K562 (cell line): Measurements from ENCODE around the gene PLA2R1. TPM values are rescaled to one million over a fixed set of nuclear protein-coding genes. Genes with fewer than 3 reads are reported as not detected.

Experiments used
- ATAC-seq: fragments of 200-7000 bp; cut with Tn5 transposase; 3 replicates; pipeline ENCODE4 v1.9.1; 2020; ENCODE audit warnings: moderate library complexity
- BruUV-seq: library from RNA; stranded (reverse); fragments of 400-500 nt; replicated peaks from 2 replicates; lab custom pipeline; 2021; lab: Mats Ljungman, UMichigan
- CTCF ChIA-PET: fragments of 300-600 bp; formaldehyde crosslinking; extraction: SDS; loops from one replicate; lab custom pipeline; 2021; ENCODE audit warnings: low intra/inter-chr PET ratio; lab: Yijun Ruan, JAX
- POLR2A ChIA-PET: fragments of 300-600, 350-650 bp; sonication (Branson Sonifier 250); formaldehyde crosslinking; extraction: SDS; loops from one replicate; lab custom pipeline; 2021; ENCODE audit warnings: antibody characterized with exemption, inconsistent platforms; lab: Yijun Ruan, JAX
- DNase-seq, 4 experiments: peaks; one replicate each; pipeline versions ENCODE4 v3.0.0 to v3.0.0-alpha.2; 2011 to 2018; ENCODE audit warnings: low spot score in 3 of 4, mixed read lengths in 3 of 4; ENCODE audit errors: extremely low read depth in 1 of 4
- FAIRE-seq: peaks from 2 replicates; lab custom pipeline; 2011; peaks lifted over from hg19 to GRCh38; lab: Jason Lieb, UNC
- H2AFZ ChIP-seq: 2 replicates; pipeline ENCODE4 v1.6.0; 2011; ENCODE audit warnings: low read depth, low read length, control low read depth, inconsistent platforms
- H3K27ac ChIP-seq: fragments of 200-600 bp; 3 replicates; pipeline ENCODE4 v1.8.0; 2011; ENCODE audit warnings: low read depth, mild to moderate bottlenecking, control low read depth, inconsistent platforms, low read length, moderate library complexity, mixed read lengths; ENCODE audit errors: extremely low read depth
- H3K27me3 ChIP-seq, 2 experiments: fragments of 300-600 bp in 1 of 2; 2 replicates in 1 of 2; 3 replicates in 1 of 2; pipeline versions ENCODE4 v1.6.0 to v1.8.0; 2011; ENCODE audit warnings: inconsistent platforms in 2 of 2, low read length in 2 of 2, mild to moderate bottlenecking in 1 of 2, mixed read lengths in 1 of 2, moderate library complexity in 1 of 2; ENCODE audit not compliant: control insufficient read depth in 2 of 2, insufficient read depth in 2 of 2
- H3K36me3 ChIP-seq: fragments of 300-600 bp; 3 replicates; pipeline ENCODE4 v1.8.0; 2011; ENCODE audit warnings: mild to moderate bottlenecking, low read length, inconsistent platforms; ENCODE audit not compliant: control insufficient read depth, insufficient read depth
- H3K4me1 ChIP-seq, 2 experiments: fragments of 200-600 bp in 1 of 2; replicated peaks in 1 of 2; 2 replicates in 1 of 2; 3 replicates in 1 of 2; pipeline versions ENCODE4 v1.5.1 to v1.8.0; 2011; ENCODE audit warnings: inconsistent platforms in 2 of 2, low read length in 2 of 2, mild to moderate bottlenecking in 1 of 2, mixed read lengths in 1 of 2, moderate library complexity in 1 of 2; ENCODE audit not compliant: control insufficient read depth in 2 of 2, insufficient read depth in 2 of 2
- H3K4me2 ChIP-seq: 2 replicates; pipeline ENCODE4 v1.6.1; 2011; ENCODE audit warnings: low read length, control low read depth, inconsistent platforms, mixed read lengths; ENCODE audit not compliant: insufficient read depth
- H3K4me3 ChIP-seq: fragments of 200-600 bp; sonication (generic), shearing (Covaris generic); 2 replicates; pipeline ENCODE4 v1.5.1; 2016; ENCODE audit warnings: control low read depth, inconsistent platforms
- H3K79me2 ChIP-seq: fragments of 200-600 bp; 3 replicates; pipeline ENCODE4 v1.8.0; 2011; ENCODE audit warnings: low read length, inconsistent platforms; ENCODE audit not compliant: control insufficient read depth, insufficient read depth
- H3K9ac ChIP-seq, 2 experiments: 2 replicates each; pipeline versions ENCODE4 v1.6.0 to v1.6.1; 2011; ENCODE audit warnings: low read depth in 2 of 2, low read length in 2 of 2, control low read depth in 1 of 2, inconsistent platforms in 1 of 2, mild to moderate bottlenecking in 1 of 2, mixed read lengths in 1 of 2; ENCODE audit not compliant: insufficient read depth in 1 of 2
- H3K9me1 ChIP-seq: one replicate; pipeline ENCODE4 v1.6.0; 2011; ENCODE audit warnings: inconsistent platforms, mild to moderate bottlenecking, low read length, moderate library complexity; ENCODE audit not compliant: control insufficient read depth, insufficient read depth
- H3K9me3 ChIP-seq: replicated peaks from 2 replicates; pipeline ENCODE4 v1.5.1; 2011; ENCODE audit warnings: low read depth, low read length, inconsistent platforms; ENCODE audit not compliant: control insufficient read depth, insufficient read depth
- H4K20me1 ChIP-seq: replicated peaks from 2 replicates; pipeline ENCODE4 v1.6.1; 2011; ENCODE audit warnings: low read length, inconsistent platforms, mixed read lengths; ENCODE audit not compliant: control insufficient read depth, insufficient read depth
- AFF4 ChIP-seq: sonication (generic); formaldehyde crosslinking; IDR thresholded peaks from 2 replicates; pipeline ENCODE4 v1.8.0; 2023; ENCODE audit warnings: mild to moderate bottlenecking, missing genetic modification reagents
- ASH1L ChIP-seq: fragments of 450-650 bp; IDR thresholded peaks from 2 replicates; pipeline ENCODE4 v1.6.1; 2018; ENCODE audit warnings: borderline replicate concordance, mild to moderate bottlenecking, low read depth; ENCODE audit not compliant: partially characterized antibody
- HMG20B ChIP-seq: fragments of 250-450 bp; sonication (Bioruptor Pico); IDR thresholded peaks from 2 replicates; pipeline ENCODE4 v1.5.0; 2021; ENCODE audit warnings: mild to moderate bottlenecking
- KLF10 ChIP-seq: fragments of 250-450 bp; sonication (Bioruptor Pico); IDR thresholded peaks from 2 replicates; pipeline ENCODE4 v1.6.1; 2021; ENCODE audit warnings: matching md5 sums
- NBN ChIP-seq: fragments of 450-650 bp; IDR thresholded peaks from 2 replicates; pipeline ENCODE4 v1.6.1; 2016; ENCODE audit warnings: low read depth, mild to moderate bottlenecking
- NUFIP1 ChIP-seq: fragments of 450-650 bp; IDR thresholded peaks from 2 replicates; pipeline ENCODE4 v1.6.1; 2018; ENCODE audit not compliant: partially characterized antibody
- SP2 ChIP-seq: IDR thresholded peaks from 2 replicates; pipeline ENCODE4 v1.6.1; 2011; ENCODE audit warnings: mild to moderate bottlenecking, low read depth, low read length, moderate library complexity; ENCODE audit not compliant: poor library complexity, severe bottlenecking; ENCODE audit errors: extremely low read depth
- STAT6 ChIP-seq: sonication (generic); formaldehyde crosslinking; IDR thresholded peaks from 2 replicates; pipeline ENCODE4 v1.8.1; 2023; ENCODE audit warnings: mild to moderate bottlenecking, missing genetic modification reagents
- ZBTB8A ChIP-seq: fragments of 450-650 bp; IDR thresholded peaks from 2 replicates; pipeline ENCODE4 v1.6.1; 2018; ENCODE audit warnings: mild to moderate bottlenecking, moderate library complexity; ENCODE audit not compliant: partially characterized antibody
- WGBS: fragments of 100-300 bp; shearing (Covaris generic); methylation state at CpG from one replicate; pipeline ENCODE4 v1.1.6; 2016; ENCODE audit warnings: low coverage, mixed read lengths; ENCODE audit not compliant: insufficient coverage; ENCODE audit errors: missing lambda C conversion rate; 5-methylcytosine and 5-hydroxymethylcytosine counted together
- in situ Hi-C: fragments of 300-500 bp; cut with MboI; formaldehyde crosslinking; loops from 4 replicates; pipeline ENCODE4 v1.15.0; 2018; ENCODE audit warnings: inconsistent platforms, mixed read lengths
- intact Hi-C: fragments of 100-400 bp; cut with micrococcal nuclease; formaldehyde crosslinking; loops from 2 replicates; pipeline ENCODE4 v1.14.2; 2022
- polyA plus RNA-seq, 8 experiments: library from polyadenylated mRNA; depleted of rRNA in 4 of 8; stranded (reverse) in 5 of 8; unstranded in 3 of 8; fragments of >200 nt; fragmentation: Nextera tagmentation in 2 of 8; fragmentation: Illumina TruSeq in 1 of 8; extraction: Ambion mirVana in 2 of 8; extraction: Trizol in 1 of 8; gene quantifications; 2 replicates each; pipeline versions ENCODE4 v1.2.1 to v1.2.3, GENCODE V29; 2011 to 2014; ENCODE audit warnings: inconsistent platforms in 1 of 8, missing spikeins in 1 of 8
- total RNA-seq, 7 experiments: library from RNA; depleted of rRNA in 6 of 7; stranded (reverse); fragments of >200 nt in 6 of 7; fragmentation: Illumina TruSeq in 2 of 7; extraction: Trizol in 2 of 7; gene quantifications; 2 replicates each; pipeline versions ENCODE4 v1.2.1 to v1.2.3, GENCODE V29; 2011 to 2021; ENCODE audit warnings: low replicate concordance in 1 of 7
- TF ChIP-seq, protein P1 (sequence below): fragments of 450-650 bp; IDR thresholded peaks from 2 replicates; pipeline ENCODE4 v1.6.1; 2018; ENCODE audit not compliant: partially characterized antibody

PLA2R1 gene
- total and polyA plus RNA-seq, 9 of the 15 experiments (the other 6 are each of a cell fraction or from before 2014, with no cell fraction given): not detected

GRCh38 chr2:159905926-159906714 lies 156.3 kb downstream of the PLA2R1 start:
- no peak overlapping the region for H3K27ac ChIP-seq
- no peaks in the 10 kb centered on the region for H4K20me1 ChIP-seq
- H3K4me1 ChIP-seq: peaks cover 0 to 11% of the 10 kb centered on the region in 2 experiments; a peak in 2 of 5 replicates
- H3K79me2 ChIP-seq: no peaks in the 10 kb centered on the region
- H3K9me1 ChIP-seq: no peaks in the 10 kb centered on the region
- in situ Hi-C loops (no loop called here), intact Hi-C loops (no loop called here)
- no peak overlapping the region for H3K9ac ChIP-seq
- H3K4me2 ChIP-seq: no peak overlapping the region
- H2AFZ ChIP-seq: no peak overlapping the region
- FAIRE-seq (no peak), ATAC-seq (no peak), DNase-seq (no peak)
- H3K36me3 ChIP-seq: no peaks in the 10 kb centered on the region
- ChIA-PET CTCF (no interaction called here), POLR2A (interaction anchor here (0.8 kb wide), 1 partner anchor 16 kb away, joined by 3 read pairs; no protein-coding TSS in a partner anchor)
- H3K9me3 ChIP-seq: no peaks in the 10 kb centered on the region
- H3K27me3 ChIP-seq: peaks cover 8 to 25% of the 10 kb centered on the region in 2 experiments; a peak in 4 of 5 replicates
- H3K4me3 ChIP-seq: no peak overlapping the region
- BruUV-seq: no TSS peak
- 1% methylated on average over 7 of the region's 7 CpGs for WGBS
- no peak for TF ChIP-seq NBN
- TF ChIP-seq AFF4: no peak
- no peak for TF ChIP-seq KLF10 (CRISPR knock-in tag)
- TF ChIP-seq, protein P1, sequence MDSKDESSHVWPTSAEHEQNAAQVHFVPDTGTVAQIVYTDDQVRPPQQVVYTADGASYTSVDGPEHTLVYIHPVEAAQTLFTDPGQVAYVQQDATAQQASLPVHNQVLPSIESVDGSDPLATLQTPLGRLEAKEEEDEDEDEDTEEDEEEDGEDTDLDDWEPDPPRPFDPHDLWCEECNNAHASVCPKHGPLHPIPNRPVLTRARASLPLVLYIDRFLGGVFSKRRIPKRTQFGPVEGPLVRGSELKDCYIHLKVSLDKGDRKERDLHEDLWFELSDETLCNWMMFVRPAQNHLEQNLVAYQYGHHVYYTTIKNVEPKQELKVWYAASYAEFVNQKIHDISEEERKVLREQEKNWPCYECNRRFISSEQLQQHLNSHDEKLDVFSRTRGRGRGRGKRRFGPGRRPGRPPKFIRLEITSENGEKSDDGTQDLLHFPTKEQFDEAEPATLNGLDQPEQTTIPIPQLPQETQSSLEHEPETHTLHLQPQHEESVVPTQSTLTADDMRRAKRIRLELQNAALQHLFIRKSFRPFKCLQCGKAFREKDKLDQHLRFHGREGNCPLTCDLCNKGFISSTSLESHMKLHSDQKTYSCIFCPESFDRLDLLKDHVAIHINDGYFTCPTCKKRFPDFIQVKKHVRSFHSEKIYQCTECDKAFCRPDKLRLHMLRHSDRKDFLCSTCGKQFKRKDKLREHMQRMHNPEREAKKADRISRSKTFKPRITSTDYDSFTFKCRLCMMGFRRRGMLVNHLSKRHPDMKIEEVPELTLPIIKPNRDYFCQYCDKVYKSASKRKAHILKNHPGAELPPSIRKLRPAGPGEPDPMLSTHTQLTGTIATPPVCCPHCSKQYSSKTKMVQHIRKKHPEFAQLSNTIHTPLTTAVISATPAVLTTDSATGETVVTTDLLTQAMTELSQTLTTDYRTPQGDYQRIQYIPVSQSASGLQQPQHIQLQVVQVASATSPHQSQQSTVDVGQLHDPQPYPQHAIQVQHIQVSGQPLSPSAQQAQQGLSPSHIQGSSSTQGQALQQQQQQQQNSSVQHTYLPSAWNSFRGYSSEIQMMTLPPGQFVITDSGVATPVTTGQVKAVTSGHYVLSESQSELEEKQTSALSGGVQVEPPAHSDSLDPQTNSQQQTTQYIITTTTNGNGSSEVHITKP: no peak
- TF ChIP-seq NUFIP1: no peak
- no peak for TF ChIP-seq STAT6 (CRISPR knock-in tag)
- no peak for TF ChIP-seq ZBTB8A
- TF ChIP-seq ASH1L: no peak
- TF ChIP-seq HMG20B: no peak
- no peak for TF ChIP-seq SP2
